Measurements from ENCODE around the gene MIA3. TPM values are rescaled to one million over a fixed set of nuclear protein-coding genes. Genes with fewer than 3 reads are reported as not detected.

The MIA3 gene
- total RNA-seq, 1 experiment from 2014 or later, result 50.8 TPM

- Histone ChIP-seq H3K79me2 (ENCODE audit: low read length) (peaks cover 25% of the 10 kb centered on the region), H3F3A (ENCODE audit: low read length, unreplicated experiment) (peaks cover 11% of the 10 kb centered on the region), H3K9me3 (ENCODE audit: low read length) (no peaks in the 10 kb centered on the region), H3K9ac (ENCODE audit: low read length) (peak overlapping the region; percentile 84), H3K4me2 (ENCODE audit: low read length) (peak overlapping the region; percentile 85), H3K27me3 (ENCODE audit: low read length) (no peaks in the 10 kb centered on the region), H2AFZ (ENCODE audit: low read length) (peak overlapping the region; percentile 88), H3K27ac (ENCODE audit: low read length) (peak overlapping the region; percentile 77), H3K9me2 (replicated peaks; ENCODE audit: low read length) (no peaks in the 10 kb centered on the region), H3K36me3 (ENCODE audit: low read depth, low read length) (peaks cover 9% of the 10 kb centered on the region; the same call in 1 of the 2 replicates), H4K20me1 (ENCODE audit: low read length) (no peaks in the 10 kb centered on the region), H3K4me3 (ENCODE audit: low read length) (peak overlapping the region; percentile 89), H3K4me1 (ENCODE audit: insufficient read depth, low read length) (peaks cover 32% of the 10 kb centered on the region)
- CTCF ChIA-PET, result no interaction called here
- ATAC-seq (peak; percentile 93), DNase-seq (peak; percentile 100)
- intact Hi-C loops (cut with micrococcal nuclease), result loop anchor here (1.0 to 2.0 kb wide), 4 partner anchors 26 to 179 kb away; partner anchors contain the start of genes AIDA, BROX and MIA3
- BruUV-seq (replicated peaks), result no TSS peak
- POLR2A ChIA-PET (ENCODE audit: unreplicated experiment), result interaction anchor here (0.6 kb wide), 1 partner anchor 85 kb away, joined by 4 read pairs; no protein-coding TSS in a partner anchor
- TF ChIP-seq CTCF (conservative IDR thresholded peaks at IDR 0.05; ENCODE audit: low read depth, low read length), result no peak
- no peak for TF ChIP-seq EZH2phosphoT487 (IDR thresholded peaks at IDR 0.05; ENCODE audit: borderline replicate concordance, low read length)
- TF ChIP-seq EZH2 (IDR thresholded peaks at IDR 0.05; ENCODE audit: low read length, unreplicated experiment), result no peak
These were observed 26.2 kb downstream of the MIA3 start for GRCh38 chr1:222643938-222644635.

DNA sequence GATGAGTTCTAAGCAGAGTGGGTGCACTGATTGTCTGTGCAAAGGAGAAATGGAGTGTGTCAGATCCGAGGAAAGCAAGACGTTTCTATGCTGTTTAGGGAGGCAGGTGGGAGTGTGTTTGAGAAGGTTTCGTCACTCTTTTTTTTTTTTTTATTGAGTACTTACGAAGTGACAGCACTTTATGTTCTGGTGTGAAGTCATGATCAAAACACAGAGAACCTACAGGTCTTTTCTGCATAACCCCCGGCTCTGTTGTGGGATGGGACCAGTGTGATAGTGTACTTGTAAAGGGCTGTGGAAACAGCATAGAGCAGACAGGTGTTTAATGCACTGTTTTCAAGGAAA, 26.7 kb downstream of the MIA3 start:
- peak overlapping the region; percentile 85 for H3K4me2 ChIP-seq (ENCODE audit: low read length)
- CTCF ChIA-PET, result no interaction called here
- H2AFZ ChIP-seq (ENCODE audit: low read length), result peak overlapping the region; percentile 88
- DNase-seq (no peak), ATAC-seq (peak; percentile 3)
- peak overlapping the region; percentile 89 for H3K4me3 ChIP-seq (ENCODE audit: low read length)
- POLR2A ChIA-PET (ENCODE audit: unreplicated experiment), result interaction anchor here (0.6 kb wide), 1 partner anchor 86 kb away, joined by 4 read pairs; no protein-coding TSS in a partner anchor
- H3K36me3 ChIP-seq (ENCODE audit: low read depth, low read length), result peaks cover 10% of the 10 kb centered on the region; the same call in 1 of the 2 replicates
- H3K4me1 ChIP-seq (ENCODE audit: insufficient read depth, low read length), result peaks cover 32% of the 10 kb centered on the region
- H3K9me2 ChIP-seq (replicated peaks; ENCODE audit: low read length), result no peaks in the 10 kb centered on the region
- no peak for TF ChIP-seq CTCF (conservative IDR thresholded peaks at IDR 0.05; ENCODE audit: low read depth, low read length)
- no peak for TF ChIP-seq EZH2phosphoT487 (IDR thresholded peaks at IDR 0.05; ENCODE audit: borderline replicate concordance, low read length)
- no peak for TF ChIP-seq EZH2 (IDR thresholded peaks at IDR 0.05; ENCODE audit: low read length, unreplicated experiment)
- intact Hi-C loops (cut with micrococcal nuclease), result loop anchor here (1.0 to 2.0 kb wide), 3 partner anchors 26 to 179 kb away; partner anchors contain the start of gene MIA3
- BruUV-seq (replicated peaks), result TSS peak; percentile 55
- H4K20me1 ChIP-seq (ENCODE audit: low read length), result no peaks in the 10 kb centered on the region
- H3K27ac ChIP-seq (ENCODE audit: low read length), result peak overlapping the region; percentile 47
- no peaks in the 10 kb centered on the region for H3K9me3 ChIP-seq (ENCODE audit: low read length)
- peaks cover 25% of the 10 kb centered on the region for H3K79me2 ChIP-seq (ENCODE audit: low read length)
- H3K9ac ChIP-seq (ENCODE audit: low read length), result peak overlapping the region; percentile 84
- no peaks in the 10 kb centered on the region for H3K27me3 ChIP-seq (ENCODE audit: low read length)
- H3F3A ChIP-seq (ENCODE audit: low read length, unreplicated experiment), result peaks cover 11% of the 10 kb centered on the region

DNA sequence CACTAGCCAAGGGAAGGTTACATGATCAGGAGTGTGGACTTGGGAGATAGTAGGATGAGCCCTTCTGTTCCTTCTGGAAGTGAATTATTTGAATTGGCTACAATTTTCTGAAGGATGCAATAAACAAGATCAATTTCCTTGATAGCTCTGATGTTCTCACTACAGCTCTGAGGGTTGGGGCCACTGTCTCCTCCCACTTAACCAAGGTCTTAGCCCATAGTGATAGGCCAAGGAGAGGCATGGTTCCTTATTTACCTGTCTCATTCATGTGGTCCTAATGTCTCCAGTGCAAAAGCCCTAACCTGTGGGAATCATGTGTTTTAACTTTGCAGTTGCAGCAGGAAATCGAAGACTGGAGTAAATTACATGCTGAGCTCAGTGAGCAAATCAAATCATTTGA, 34.8 kb downstream of the MIA3 start:
- no peaks in the 10 kb centered on the region for H3K9me2 ChIP-seq (replicated peaks; ENCODE audit: low read length)
- no peak overlapping the region for H3K4me3 ChIP-seq (ENCODE audit: low read length)
- no peak overlapping the region for H3K9ac ChIP-seq (ENCODE audit: low read length)
- no peaks in the 10 kb centered on the region for H3K4me1 ChIP-seq (ENCODE audit: insufficient read depth, low read length)
- no peak overlapping the region for H2AFZ ChIP-seq (ENCODE audit: low read length)
- intact Hi-C loops (cut with micrococcal nuclease), result no loop called here
- no peak overlapping the region for H3K27ac ChIP-seq (ENCODE audit: low read length)
- no peaks in the 10 kb centered on the region for H3K79me2 ChIP-seq (ENCODE audit: low read length)
- H3K36me3 ChIP-seq (ENCODE audit: low read depth, low read length), result peaks cover 72% of the 10 kb centered on the region
- H3K9me3 ChIP-seq (ENCODE audit: low read length), result no peaks in the 10 kb centered on the region
- ChIA-PET CTCF (no interaction called here), POLR2A (ENCODE audit: unreplicated experiment) (no interaction called here)
- BruUV-seq (replicated peaks), result no TSS peak
- ATAC-seq, result no peak
- no peaks in the 10 kb centered on the region for H3K27me3 ChIP-seq (ENCODE audit: low read length)
- no peak for DNase-seq
- no peaks in the 10 kb centered on the region for H4K20me1 ChIP-seq (ENCODE audit: low read length)
- TF ChIP-seq CTCF (conservative IDR thresholded peaks at IDR 0.05; ENCODE audit: low read depth, low read length) (no peak), EZH2 (IDR thresholded peaks at IDR 0.05; ENCODE audit: low read length, unreplicated experiment) (no peak), EZH2phosphoT487 (IDR thresholded peaks at IDR 0.05; ENCODE audit: borderline replicate concordance, low read length) (no peak)
- no peaks in the 10 kb centered on the region for H3F3A ChIP-seq (ENCODE audit: low read length, unreplicated experiment)
- H3K4me2 ChIP-seq (ENCODE audit: low read length), result no peak overlapping the region
